OCI-LY7 (cell line): Measurements from ENCODE around the gene LRP3. TPM values are rescaled to one million over a fixed set of nuclear protein-coding genes. Genes with fewer than 3 reads are reported as not detected.

Experiments used
- BruUV-seq: library from RNA; stranded (reverse); fragments of 400-500 nt; replicated peaks from 2 replicates; lab custom pipeline; 2021; lab: Mats Ljungman, UMichigan
- CTCF ChIA-PET: fragments of 300-600 bp; sonication (Branson Sonifier 250); formaldehyde crosslinking; loops from one replicate; lab custom pipeline; 2022; ENCODE audit warnings: antibody characterized with exemption; ENCODE audit not compliant: unreplicated experiment; lab: Charles Lee
- POLR2A ChIA-PET: fragments of 300-600 bp; sonication (Branson Sonifier 250); formaldehyde crosslinking; loops from one replicate; lab custom pipeline; 2022; ENCODE audit warnings: antibody characterized with exemption; lab: Charles Lee
- DNase-seq: peaks from one replicate; pipeline ENCODE4 v3.0.0-alpha.2; 2015; ENCODE audit warnings: low spot score
- H2AFZ ChIP-seq: fragments of 200-600 bp; sonication (generic), shearing (Covaris generic); 2 replicates; pipeline ENCODE4 v1.6.1; 2014; ENCODE audit warnings: mild to moderate bottlenecking, antibody characterized with exemption, low read length, moderate library complexity
- H3K27ac ChIP-seq: fragments of 200-600 bp; sonication (generic); 2 replicates; pipeline ENCODE4 v1.5.1; 2014; ENCODE audit warnings: mixed run types, low read depth, mild to moderate bottlenecking, moderate library complexity, low read length, inconsistent platforms; ENCODE audit not compliant: poor library complexity, severe bottlenecking
- H3K36me3 ChIP-seq: fragments of 200-600 bp; sonication (generic); 2 replicates; pipeline ENCODE4 v1.6.1; 2014; ENCODE audit warnings: mild to moderate bottlenecking, antibody characterized with exemption, low read length, moderate library complexity, mixed read lengths; ENCODE audit not compliant: insufficient read depth
- H3K4me1 ChIP-seq: fragments of 200-600 bp; sonication (generic); 2 replicates; pipeline ENCODE4 v1.5.1; 2014; ENCODE audit warnings: mild to moderate bottlenecking, low read length; ENCODE audit not compliant: insufficient read depth, poor library complexity, severe bottlenecking
- H3K4me2 ChIP-seq: fragments of 200-600 bp; sonication (generic); 2 replicates; pipeline ENCODE4 v1.6.1; 2014; ENCODE audit warnings: mild to moderate bottlenecking, low read length
- H3K4me3 ChIP-seq: fragments of 200-600 bp; sonication (generic); 2 replicates; pipeline ENCODE4 v1.5.1; 2014; ENCODE audit warnings: mild to moderate bottlenecking, low read depth, low read length; ENCODE audit not compliant: poor library complexity, severe bottlenecking
- H3K79me2 ChIP-seq: fragments of 200-600 bp; sonication (generic); 2 replicates; pipeline ENCODE4 v1.6.1; 2016; ENCODE audit warnings: low read depth, mild to moderate bottlenecking, low read length, moderate library complexity, mixed read lengths; ENCODE audit not compliant: insufficient read depth
- H3K9me2 ChIP-seq: fragments of 200-600 bp; sonication (generic); 2 replicates; pipeline ENCODE4 v1.6.1; 2016; ENCODE audit warnings: mild to moderate bottlenecking, low read length, mixed read lengths; ENCODE audit not compliant: insufficient read depth
- H3K9me3 ChIP-seq: fragments of 200-600 bp; sonication (generic); 2 replicates; pipeline ENCODE4 v1.6.1; 2014; ENCODE audit warnings: mild to moderate bottlenecking, mixed run types, low read length, mixed read lengths
- H4K20me1 ChIP-seq: fragments of 200-600 bp; sonication (generic); 2 replicates; pipeline ENCODE4 v1.6.1; 2014; ENCODE audit warnings: mild to moderate bottlenecking, antibody characterized with exemption, low read length, moderate library complexity, mixed read lengths; ENCODE audit not compliant: insufficient read depth
- CTCF ChIP-seq: fragments of 200-600 bp; sonication (generic); conservative IDR thresholded peaks from 2 replicates; pipeline ENCODE4 v1.5.1; 2014; ENCODE audit warnings: mild to moderate bottlenecking, antibody characterized with exemption, low read length, moderate library complexity, mixed read lengths
- EZH2phosphoT487 ChIP-seq: fragments of 200-600 bp; sonication (generic); IDR thresholded peaks from 2 replicates; pipeline ENCODE4 v1.6.1; 2018; ENCODE audit warnings: low read depth, borderline replicate concordance, mild to moderate bottlenecking, mixed run types, antibody characterized with exemption, low read length, moderate library complexity, mixed read lengths
- intact Hi-C: fragments of 100-400 bp; cut with micrococcal nuclease; formaldehyde crosslinking; loops from one replicate; pipeline ENCODE4 v1.10.0; 2022; ENCODE audit not compliant: unreplicated experiment
- total RNA-seq, 2 experiments: library from RNA; depleted of rRNA in 1 of 2; stranded (reverse); fragments of >200 nt in 1 of 2; shearing (Covaris generic) in 1 of 2; gene quantifications; 2 replicates each; pipeline ENCODE4 v1.2.3, GENCODE V29; 2014 to 2022

The LRP3 gene
- total RNA-seq, 2 experiments from 2014 or later: not detected

- POLR2A ChIA-PET: no interaction called here
- no peaks in the 10 kb centered on the region for H3K36me3 ChIP-seq
- H3K9me3 ChIP-seq: no peaks in the 10 kb centered on the region
- intact Hi-C loops: no loop called here
- H3K4me3 ChIP-seq: no peak overlapping the region
- no peaks in the 10 kb centered on the region for H4K20me1 ChIP-seq
- no peak overlapping the region for H3K27ac ChIP-seq
- no peaks in the 10 kb centered on the region for H3K4me1 ChIP-seq
- no TSS peak for BruUV-seq
- no peak for DNase-seq
- no peak overlapping the region for H2AFZ ChIP-seq
- no peaks in the 10 kb centered on the region for H3K9me2 ChIP-seq
- TF ChIP-seq CTCF (no peak), EZH2phosphoT487 (no peak)
- H3K4me2 ChIP-seq: no peak overlapping the region
- H3K79me2 ChIP-seq: no peaks in the 10 kb centered on the region
- CTCF ChIA-PET: no interaction called here
These were observed 2.5 kb downstream of the LRP3 start for GRCh38 chr19:33196446-33197193.

DNA sequence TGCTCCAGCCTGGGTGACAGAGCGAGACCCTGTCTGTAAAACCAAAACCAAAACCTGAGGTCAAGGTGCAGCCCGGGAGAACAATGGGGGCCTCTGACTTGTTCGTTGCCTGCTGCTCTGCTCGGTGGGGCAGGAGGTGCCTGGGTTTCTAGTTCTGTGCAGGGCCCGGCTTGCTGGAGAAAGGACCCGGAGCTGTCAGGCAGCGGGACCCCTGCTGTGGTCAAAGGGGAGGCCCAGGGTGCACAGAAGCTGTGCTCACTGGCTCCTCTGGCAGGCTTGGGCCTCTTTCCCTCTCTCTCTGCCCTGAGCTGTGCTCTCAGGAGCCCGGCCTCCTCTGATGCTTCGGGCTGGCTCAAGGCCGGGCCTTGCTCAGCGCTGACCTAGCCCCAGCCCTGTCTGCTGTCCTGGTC is 3.5 kb downstream of the LRP3 start:
- no peaks in the 10 kb centered on the region for H3K36me3 ChIP-seq
- H4K20me1 ChIP-seq: no peaks in the 10 kb centered on the region
- BruUV-seq: no TSS peak
- no peak for DNase-seq
- CTCF ChIA-PET: no interaction called here
- POLR2A ChIA-PET: no interaction called here
- H3K9me3 ChIP-seq: no peaks in the 10 kb centered on the region
- H3K9me2 ChIP-seq: no peaks in the 10 kb centered on the region
- no peak overlapping the region for H3K4me3 ChIP-seq
- no peak for TF ChIP-seq EZH2phosphoT487
- no peak for TF ChIP-seq CTCF
- no peaks in the 10 kb centered on the region for H3K79me2 ChIP-seq
- H3K4me1 ChIP-seq: no peaks in the 10 kb centered on the region
- intact Hi-C loops: no loop called here
- H3K4me2 ChIP-seq: no peak overlapping the region
- no peak overlapping the region for H2AFZ ChIP-seq
- no peak overlapping the region for H3K27ac ChIP-seq

DNA sequence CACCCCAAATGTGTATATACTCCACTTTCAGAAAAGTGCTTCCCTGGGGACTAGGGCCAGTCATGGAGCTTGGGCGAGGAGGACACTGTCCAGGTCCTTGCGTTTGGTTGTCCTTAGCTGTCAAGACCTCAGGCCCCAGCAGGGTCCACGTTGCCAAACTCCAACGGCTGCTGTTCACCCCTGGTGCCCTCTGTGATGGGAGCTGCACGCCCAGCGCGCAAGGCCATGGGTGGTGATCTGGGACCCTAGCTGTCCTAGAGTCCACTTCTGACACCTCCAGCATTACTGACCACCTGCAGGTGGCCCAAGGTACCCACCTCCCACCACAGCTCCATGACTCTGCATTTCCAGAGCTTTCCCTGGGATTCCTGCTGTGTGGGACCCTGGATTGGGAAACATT is 4.0 kb downstream of the LRP3 start:
- Histone ChIP-seq H3K4me2 (no peak overlapping the region), H3K79me2 (no peaks in the 10 kb centered on the region), H3K9me3 (no peaks in the 10 kb centered on the region), H2AFZ (no peak overlapping the region), H3K4me3 (no peak overlapping the region), H4K20me1 (no peaks in the 10 kb centered on the region), H3K27ac (no peak overlapping the region), H3K36me3 (no peaks in the 10 kb centered on the region), H3K4me1 (no peaks in the 10 kb centered on the region), H3K9me2 (no peaks in the 10 kb centered on the region)
- ChIA-PET POLR2A (no interaction called here), CTCF (no interaction called here)
- BruUV-seq: no TSS peak
- DNase-seq: no peak
- intact Hi-C loops: no loop called here
- TF ChIP-seq EZH2phosphoT487: no peak
- no peak for TF ChIP-seq CTCF
